ENCODE measurements around the gene CPNE2. TPM values are rescaled to one million over a fixed set of nuclear protein-coding genes. Genes with fewer than 3 reads are reported as not detected.
A peak's percentile ranks its signal among the peaks of the same experiment; 100 is the strongest.

Gene CPNE2
- total RNA-seq, 3 donors from 2014 or later (not counting 1 experiment from before 2014, with no cell fraction given) = 2.0 to 2.6 (median 2.4) TPM

DNA sequence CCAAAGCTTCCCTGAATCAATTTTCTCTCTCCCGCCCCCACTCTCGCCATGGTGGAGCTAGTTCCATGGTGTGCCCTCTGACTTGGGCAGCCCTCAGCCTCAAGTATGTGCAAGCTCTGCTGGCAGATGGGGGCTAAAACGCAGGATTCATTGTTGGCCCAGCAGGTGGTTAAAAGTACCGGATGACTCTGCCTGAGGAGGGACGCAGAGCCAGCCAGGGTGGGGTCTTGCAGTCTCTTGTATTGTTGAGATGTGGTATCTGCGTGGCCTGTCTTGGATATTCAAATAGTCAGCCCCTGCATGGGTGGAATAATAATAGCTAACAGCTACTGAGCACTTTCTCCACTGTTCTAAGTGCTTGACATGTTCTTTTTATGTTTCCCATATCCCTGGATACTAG lies 36.7 kb upstream of the CPNE2 start:
- 98% methylated on average over 6 of the region's 6 CpGs for WGBS (ENCODE audit: insufficient coverage)
- intact Hi-C loops (cut with micrococcal nuclease) = no loop called here
- Mint-ChIP-seq H3K27ac (no peak overlapping the region), H3K9me3 (no peaks in the 10 kb centered on the region), H3K36me3 (peaks cover 8% of the 10 kb centered on the region), H3K4me1 (peaks cover 0 to 19% of the 10 kb centered on the region in 2 donors), H3K4me3 (no peak overlapping the region), H3K27me3 (ENCODE audit: low read depth in 2 of 2) (no peaks in the 10 kb centered on the region)
- Histone ChIP-seq H3K4me1 (ENCODE audit: control insufficient read depth, insufficient read depth, low read length) (no peaks in the 10 kb centered on the region), H3K27ac (ENCODE audit: low read length) (no peak overlapping the region), H3K27me3 (ENCODE audit: control insufficient read depth, insufficient read depth, low read length) (no peaks in the 10 kb centered on the region), H3K36me3 (ENCODE audit: control insufficient read depth, insufficient read depth, low read length) (peaks cover 76% of the 10 kb centered on the region), H3K9me3 (ENCODE audit: control insufficient read depth, insufficient read depth, low read length) (no peaks in the 10 kb centered on the region), H3K4me3 (ENCODE audit: low read length) (no peak overlapping the region)
- TF ChIP-seq, protein P1, sequence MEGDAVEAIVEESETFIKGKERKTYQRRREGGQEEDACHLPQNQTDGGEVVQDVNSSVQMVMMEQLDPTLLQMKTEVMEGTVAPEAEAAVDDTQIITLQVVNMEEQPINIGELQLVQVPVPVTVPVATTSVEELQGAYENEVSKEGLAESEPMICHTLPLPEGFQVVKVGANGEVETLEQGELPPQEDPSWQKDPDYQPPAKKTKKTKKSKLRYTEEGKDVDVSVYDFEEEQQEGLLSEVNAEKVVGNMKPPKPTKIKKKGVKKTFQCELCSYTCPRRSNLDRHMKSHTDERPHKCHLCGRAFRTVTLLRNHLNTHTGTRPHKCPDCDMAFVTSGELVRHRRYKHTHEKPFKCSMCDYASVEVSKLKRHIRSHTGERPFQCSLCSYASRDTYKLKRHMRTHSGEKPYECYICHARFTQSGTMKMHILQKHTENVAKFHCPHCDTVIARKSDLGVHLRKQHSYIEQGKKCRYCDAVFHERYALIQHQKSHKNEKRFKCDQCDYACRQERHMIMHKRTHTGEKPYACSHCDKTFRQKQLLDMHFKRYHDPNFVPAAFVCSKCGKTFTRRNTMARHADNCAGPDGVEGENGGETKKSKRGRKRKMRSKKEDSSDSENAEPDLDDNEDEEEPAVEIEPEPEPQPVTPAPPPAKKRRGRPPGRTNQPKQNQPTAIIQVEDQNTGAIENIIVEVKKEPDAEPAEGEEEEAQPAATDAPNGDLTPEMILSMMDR (IDR thresholded peaks at IDR 0.05) = no peak
- no peak for ATAC-seq
- no peak for DNase-seq

DNA sequence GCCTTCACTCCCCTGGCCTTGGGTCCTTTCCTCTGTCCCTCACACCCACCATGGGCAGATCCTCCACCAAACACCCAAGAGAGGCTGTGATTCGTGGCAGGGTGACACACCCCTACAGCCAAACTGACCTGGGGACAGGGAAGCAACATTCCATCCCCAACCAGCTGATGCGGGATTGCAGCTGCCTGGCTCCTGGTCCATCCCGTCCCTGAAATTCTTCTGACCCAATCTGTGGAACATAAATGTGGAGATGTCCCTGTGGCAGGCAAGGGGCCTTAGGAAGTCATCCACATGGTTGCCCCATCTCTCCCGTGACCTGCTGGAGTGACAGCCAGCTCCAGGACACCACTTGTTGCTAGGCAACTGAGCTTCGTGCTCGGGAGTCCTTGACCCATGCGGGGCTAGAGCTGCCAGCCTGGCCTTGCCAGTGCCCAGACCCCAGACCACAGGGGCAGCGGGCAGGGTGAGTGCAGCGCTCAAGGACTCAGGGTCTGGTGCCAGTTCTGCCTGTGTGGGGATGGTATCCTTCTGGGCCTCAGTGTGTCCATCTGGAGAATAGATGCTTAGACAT lies 34.0 kb upstream of the CPNE2 start:
- H3K4me1 ChIP-seq (ENCODE audit: control insufficient read depth, insufficient read depth, low read length) = no peaks in the 10 kb centered on the region
- intact Hi-C loops (cut with micrococcal nuclease) = no loop called here
- no peaks in the 10 kb centered on the region for H3K27me3 ChIP-seq (ENCODE audit: control insufficient read depth, insufficient read depth, low read length)
- TF ChIP-seq, protein P1 (IDR thresholded peaks at IDR 0.05) = no peak
- Mint-ChIP-seq H3K9me3 (no peaks in the 10 kb centered on the region), H3K36me3 (peaks cover 8% of the 10 kb centered on the region), H3K27ac (no peak overlapping the region), H3K4me1 (peaks cover 0 to 18% of the 10 kb centered on the region in 2 donors), H3K27me3 (ENCODE audit: low read depth in 2 of 2) (no peaks in the 10 kb centered on the region), H3K4me3 (no peak overlapping the region)
- DNase-seq = no peak
- no peak overlapping the region for H3K27ac ChIP-seq (ENCODE audit: low read length)
- no peaks in the 10 kb centered on the region for H3K9me3 ChIP-seq (ENCODE audit: control insufficient read depth, insufficient read depth, low read length)
- no peak for ATAC-seq
- 91% methylated on average over 9 of the region's 9 CpGs for WGBS (ENCODE audit: insufficient coverage)
- no peak overlapping the region for H3K4me3 ChIP-seq (ENCODE audit: low read length)
- H3K36me3 ChIP-seq (ENCODE audit: control insufficient read depth, insufficient read depth, low read length) = peaks cover 74% of the 10 kb centered on the region

DNA sequence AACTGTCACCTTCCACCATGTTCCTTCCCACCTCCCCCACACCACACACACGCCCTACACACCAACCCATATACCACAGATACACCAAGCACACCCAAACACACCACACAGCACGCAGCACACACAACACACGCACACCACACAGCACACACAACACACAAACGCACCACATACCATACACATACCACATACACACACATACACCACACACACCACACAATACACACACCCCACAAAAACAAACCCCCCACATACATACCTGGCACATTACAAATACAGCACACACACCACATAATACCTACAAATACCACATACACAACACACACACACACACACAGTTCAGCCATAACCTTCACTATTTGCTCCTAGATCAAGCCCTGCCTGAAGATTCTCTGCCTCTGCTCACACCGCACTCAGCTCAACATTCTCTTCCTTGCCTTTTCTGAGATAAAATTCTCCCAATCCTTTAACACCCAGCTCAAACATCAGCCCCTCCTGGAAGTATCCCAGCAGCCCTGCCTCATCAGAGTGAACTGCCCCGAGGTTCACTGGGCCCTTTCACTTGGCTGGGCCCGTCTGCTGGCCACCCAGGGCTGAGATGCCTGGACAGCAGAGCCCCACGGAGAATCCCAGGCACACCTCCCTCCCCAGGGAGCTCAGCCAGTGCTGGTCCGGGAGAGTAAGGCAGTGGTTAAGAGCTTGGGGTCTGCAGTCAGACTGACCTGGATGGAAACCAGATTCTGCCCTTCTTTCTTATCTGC lies 31.9 kb upstream of the CPNE2 start:
- H3K9me3 ChIP-seq (ENCODE audit: control insufficient read depth, insufficient read depth, low read length) = no peaks in the 10 kb centered on the region
- no peaks in the 10 kb centered on the region for H3K27me3 ChIP-seq (ENCODE audit: control insufficient read depth, insufficient read depth, low read length)
- H3K27ac Mint-ChIP-seq = peak overlapping the region; percentile 15 to 42
- H3K36me3 Mint-ChIP-seq = peaks cover 8% of the 10 kb centered on the region
- ATAC-seq (no peak), DNase-seq (no peak)
- H3K4me1 Mint-ChIP-seq = peaks cover 0 to 18% of the 10 kb centered on the region in 2 donors
- H3K4me1 ChIP-seq (ENCODE audit: control insufficient read depth, insufficient read depth, low read length) = no peaks in the 10 kb centered on the region
- no peak overlapping the region for H3K4me3 ChIP-seq (ENCODE audit: low read length)
- H3K27me3 Mint-ChIP-seq (ENCODE audit: low read depth in 2 of 2) = no peaks in the 10 kb centered on the region
- WGBS (ENCODE audit: insufficient coverage) = 87% methylated on average over 8 of the region's 9 CpGs
- TF ChIP-seq, protein P1 (IDR thresholded peaks at IDR 0.05) = no peak
- intact Hi-C loops (cut with micrococcal nuclease) = no loop called here
- H3K27ac ChIP-seq (ENCODE audit: low read length) = no peak overlapping the region
- no peaks in the 10 kb centered on the region for H3K9me3 Mint-ChIP-seq
- no peak overlapping the region for H3K4me3 Mint-ChIP-seq
- H3K36me3 ChIP-seq (ENCODE audit: control insufficient read depth, insufficient read depth, low read length) = peaks cover 61% of the 10 kb centered on the region
